ENCODE data around the gene ANP32A. TPM values are rescaled to one million over a fixed set of nuclear protein-coding genes. Genes with fewer than 3 reads are reported as not detected.

ANP32A gene
- total RNA-seq, 1 donor from 2014 or later: 65.8 TPM

GRCh38 chr15:68807249-68807648 lies 13.4 kb downstream of the ANP32A start:
- H3K4me3 ChIP-seq (ENCODE audit: low read depth, low read length): no peak overlapping the region
- no peak for TF ChIP-seq CTCF (conservative IDR thresholded peaks at IDR 0.05; ENCODE audit: low read depth, low read length)
- DNase-seq (ENCODE audit: low read depth): no peak

GRCh38 chr15:68806220-68807060 lies 14.3 kb downstream of the ANP32A start:
- DNase-seq (ENCODE audit: low read depth): no peak
- H3K4me3 ChIP-seq (ENCODE audit: low read depth, low read length): no peak overlapping the region
- no peak for TF ChIP-seq CTCF (conservative IDR thresholded peaks at IDR 0.05; ENCODE audit: low read depth, low read length)

DNA sequence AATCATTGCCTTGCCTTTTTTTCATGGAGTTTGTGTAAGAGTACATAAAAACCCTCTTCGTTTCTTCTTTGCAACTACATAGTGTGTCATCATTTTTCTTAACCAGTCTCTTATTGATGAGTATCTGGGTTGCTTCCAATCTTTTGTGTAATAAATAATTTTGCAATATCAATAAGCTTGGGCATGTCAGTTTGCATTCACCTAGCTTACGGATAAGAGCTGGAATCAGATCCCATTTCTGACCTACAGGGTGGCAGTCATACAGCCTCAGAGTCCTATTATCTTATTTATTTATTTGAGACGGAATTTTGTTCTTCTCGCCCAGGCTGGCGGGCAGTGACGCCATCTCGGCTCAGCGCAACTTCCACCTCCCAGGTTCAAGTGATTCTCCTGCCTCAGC lies 18.3 kb downstream of the ANP32A start:
- TF ChIP-seq CTCF (conservative IDR thresholded peaks at IDR 0.05; ENCODE audit: low read depth, low read length): no peak
- DNase-seq (ENCODE audit: low read depth): no peak
- H3K4me3 ChIP-seq (ENCODE audit: low read depth, low read length): no peak overlapping the region

DNA sequence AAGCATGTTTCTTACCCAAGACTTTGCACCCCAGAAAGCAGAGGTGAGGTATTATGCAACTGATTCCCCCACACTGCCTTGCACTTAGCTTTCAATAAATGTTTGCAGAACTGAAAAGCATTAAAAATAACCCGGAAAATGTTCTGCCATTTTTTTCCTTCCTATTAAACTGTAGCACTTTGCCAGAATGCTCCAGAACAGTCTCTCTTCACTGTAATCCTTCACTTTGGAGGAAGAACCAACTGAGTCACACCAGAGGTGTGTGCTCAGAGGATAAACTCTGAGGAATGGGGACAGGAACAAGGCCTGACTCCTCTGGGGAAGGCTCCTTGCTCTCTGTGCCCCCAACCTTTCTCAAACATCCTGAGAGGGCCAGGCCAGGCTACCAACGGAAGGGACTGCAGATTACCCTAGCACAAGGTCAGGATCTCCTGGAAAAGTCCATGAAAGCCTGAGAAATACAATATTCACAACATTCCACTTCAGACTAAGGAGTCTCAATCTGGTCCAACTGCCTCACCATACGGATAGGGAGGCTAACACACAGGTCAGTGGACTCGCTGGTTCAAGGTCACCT lies 19.0 kb downstream of the ANP32A start:
- no peak overlapping the region for H3K4me3 ChIP-seq (ENCODE audit: low read depth, low read length)
- DNase-seq (ENCODE audit: low read depth): no peak
- no peak for TF ChIP-seq CTCF (conservative IDR thresholded peaks at IDR 0.05; ENCODE audit: low read depth, low read length)

DNA sequence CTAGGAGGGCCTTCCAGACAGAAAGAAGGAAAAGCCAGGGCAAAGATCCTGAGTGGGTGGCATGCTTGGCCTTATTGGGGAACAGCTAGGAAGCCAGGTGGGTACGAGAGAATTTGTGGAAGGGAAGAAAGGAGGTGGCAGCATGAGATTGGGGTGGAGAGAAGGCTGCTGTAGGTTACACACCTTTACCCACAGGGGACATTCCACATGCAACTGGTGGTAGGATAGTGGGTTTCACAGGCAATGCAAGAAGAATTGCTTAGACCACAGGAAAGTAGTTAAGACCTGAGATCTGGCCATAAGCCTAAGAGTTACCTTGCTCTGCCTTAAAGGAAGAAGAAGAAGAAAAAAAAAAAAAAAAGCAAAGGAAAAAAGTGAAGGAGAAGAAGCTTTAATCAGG lies 19.8 kb downstream of the ANP32A start:
- no peak for TF ChIP-seq CTCF (conservative IDR thresholded peaks at IDR 0.05; ENCODE audit: low read depth, low read length)
- no peak overlapping the region for H3K4me3 ChIP-seq (ENCODE audit: low read depth, low read length)
- DNase-seq (ENCODE audit: low read depth): no peak

DNA sequence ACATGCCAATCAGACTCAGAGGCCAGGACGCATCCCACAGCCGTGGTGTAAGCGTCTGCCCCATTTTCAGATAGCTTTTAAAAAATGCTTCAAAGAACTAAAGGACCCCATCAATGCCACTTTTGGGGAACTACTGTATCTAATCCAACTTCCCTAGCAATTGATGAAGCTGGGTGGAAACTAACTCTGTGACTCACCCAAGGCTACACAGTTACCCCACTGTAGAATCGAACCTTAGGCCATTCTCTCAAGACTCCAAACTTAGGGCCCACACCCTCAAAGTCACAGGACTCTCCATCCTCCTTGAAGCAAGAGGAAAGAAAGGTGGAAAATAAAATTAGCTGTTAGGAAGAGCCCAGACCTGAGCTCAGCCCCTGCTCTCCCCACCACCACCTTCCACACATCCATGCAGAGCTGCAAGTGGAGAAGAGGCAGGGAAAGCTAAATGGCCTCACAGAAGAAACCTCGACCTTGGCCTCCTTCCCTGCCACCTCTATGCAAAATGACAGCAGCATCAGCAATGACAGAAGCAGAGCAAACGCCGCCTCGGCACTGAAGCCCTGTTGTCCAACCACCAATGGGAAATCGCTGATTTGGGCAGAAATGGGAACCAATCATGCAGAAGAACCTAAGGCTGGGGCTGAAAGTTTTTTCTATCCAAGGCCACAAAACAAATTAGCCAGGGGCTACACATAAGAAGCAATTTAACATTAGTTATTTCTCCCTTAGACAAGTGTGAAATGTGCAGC lies 22.2 kb downstream of the ANP32A start:
- no peak for TF ChIP-seq CTCF (conservative IDR thresholded peaks at IDR 0.05; ENCODE audit: low read depth, low read length)
- no peak overlapping the region for H3K4me3 ChIP-seq (ENCODE audit: low read depth, low read length)
- DNase-seq (ENCODE audit: low read depth): no peak
